AG09309 (cell line): ENCODE results near the gene CDC14B.
A peak's percentile ranks its signal among the peaks of the same experiment; 100 is the strongest.
"Not testable (repeated sequence)": the region's sequence is repeated elsewhere in the genome, so short reads cannot be mapped to it uniquely, and the experiment has no call there.

ENCODE experiments used
- DNase-seq: peaks from one replicate; pipeline ENCODE4 v3.0.0-alpha.2; 2010; ENCODE audit warnings: low read depth
- H3K4me3 ChIP-seq: 2 replicates; pipeline ENCODE4 v1.5.1; 2011; ENCODE audit warnings: mild to moderate bottlenecking, low read depth, low read length, moderate library complexity; ENCODE audit not compliant: control insufficient read depth
- CTCF ChIP-seq: IDR thresholded peaks from 2 replicates; pipeline ENCODE4 v1.5.1; 2011; ENCODE audit warnings: mild to moderate bottlenecking, low read depth, low read length, inconsistent platforms; ENCODE audit not compliant: insufficient read depth, control insufficient read depth; ENCODE audit errors: missing control alignments

CDC14B gene

GRCh38 chr9:96646081-96646991, 26.7 kb upstream of the CDC14B start:
- no peak for TF ChIP-seq CTCF
- DNase-seq, result peak; percentile 92
- no peak overlapping the region for H3K4me3 ChIP-seq

GRCh38 chr9:96644137-96644536, 24.5 kb upstream of the CDC14B start:
- no peak for DNase-seq
- no peak for TF ChIP-seq CTCF
- H3K4me3 ChIP-seq, result no peak overlapping the region

- no peak overlapping the region for H3K4me3 ChIP-seq
- no peak for TF ChIP-seq CTCF
Measured at GRCh38 chr9:96641514-96641913, 21.9 kb upstream of the CDC14B start.

GRCh38 chr9:96638606-96639364, 19.1 kb upstream of the CDC14B start:
- DNase-seq, result no peak
- no peak for TF ChIP-seq CTCF
- H3K4me3 ChIP-seq, result no peak overlapping the region

More at GRCh38 chr9:96641514-96641913, 21.9 kb upstream of the CDC14B start:
- DNase-seq, result no peak

- H3K4me3 ChIP-seq, result no peak overlapping the region
Measured at GRCh38 chr9:96636368-96636767, 16.7 kb upstream of the CDC14B start.

GRCh38 chr9:96633579-96633978, 13.9 kb upstream of the CDC14B start:
- H3K4me3 ChIP-seq, DNase-seq: not testable (repeated sequence)

More at GRCh38 chr9:96636368-96636767, 16.7 kb upstream of the CDC14B start:
- no peak for TF ChIP-seq CTCF
- no peak for DNase-seq

GRCh38 chr9:96626912-96627311, 7.3 kb upstream of the CDC14B start:
- no peak overlapping the region for H3K4me3 ChIP-seq
- no peak for DNase-seq
- TF ChIP-seq CTCF, result no peak
